ENCODE measurements around the gene PBXIP1. TPM values are rescaled to one million over a fixed set of nuclear protein-coding genes. Genes with fewer than 3 reads are reported as not detected.

The PBXIP1 gene
- total and polyA plus RNA-seq, 10 of the 15 experiments (the other 5 are each of a cell fraction or from before 2014, with no cell fraction given), result 0.63 to 25.6 (median 15.4) TPM

- 68% methylated on average over 22 of the region's 22 CpGs for WGBS (ENCODE audit: insufficient coverage, insufficient replicate concordance, low lambda C conversion rate, missing lambda C conversion rate)
- intact Hi-C loops (cut with micrococcal nuclease; ENCODE audit: unreplicated experiment), result loop anchor here (5.0 kb wide), 1 partner anchor 92 kb away; the partner anchor contains the start of gene EFNA4
- ChIA-PET SMC1A (ENCODE audit: uncharacterized antibody, unreplicated experiment) (interaction anchor here (0.9 to 3.2 kb wide), 7 partner anchors 9 to 410 kb away, joined by 3 to 21 read pairs (median 5); partner anchors contain the start of genes PBXIP1 and PYGO2), CTCF (interaction anchor here (1.0 to 20.6 kb wide), 11 partner anchors 8 to 203 kb away, joined by 3 to 226 read pairs (median 4); partner anchors contain the start of genes ADAM15, KRTCAP2, LENEP and PBXIP1), RAD21 (ENCODE audit: unreplicated experiment) (interaction anchor here (0.9 to 2.8 kb wide), 12 partner anchors 9 to 115 kb away, joined by 3 to 20 read pairs (median 4); partner anchors contain the start of genes PBXIP1 and PYGO2), POLR2A (interaction anchor here (0.6 to 9.8 kb wide), 13 partner anchors 9 to 1047 kb away, joined by 3 to 140 read pairs (median 5); partner anchors contain the start of genes FLAD1, PBXIP1, PMVK and PYGO2)
- no peak overlapping the region for H2AFZ ChIP-seq (ENCODE audit: control insufficient read depth, low read depth, low read length)
- peaks cover 22% of the 10 kb centered on the region for H3K4me1 ChIP-seq (ENCODE audit: control insufficient read depth, insufficient read depth, low read length)
- peak overlapping the region; percentile 39 for H3K27ac ChIP-seq (ENCODE audit: control insufficient read depth, insufficient read depth)
- peak overlapping the region; percentile 10; the same call in 1 of the 2 replicates for H3K9ac ChIP-seq (ENCODE audit: control insufficient read depth, insufficient read depth, low read length)
- in situ Hi-C loops (cut with MboI), result no loop called here
- peaks cover 10 to 12% of the 10 kb centered on the region in 2 experiments; a peak in 3 of 4 replicates for H3K36me3 ChIP-seq (ENCODE audit: control insufficient read depth in 2 of 2, insufficient read depth in 2 of 2, low read length in 1 of 2)
- ATAC-seq (no peak), FAIRE-seq (no peak), DNase-seq (ENCODE audit: low read depth, low spot score) (no peak)
- no TSS peak for BruUV-seq (replicated peaks)
- H4K20me1 ChIP-seq (ENCODE audit: control insufficient read depth, insufficient read depth), result no peaks in the 10 kb centered on the region
- no peaks in the 10 kb centered on the region for H3K9me3 ChIP-seq (replicated peaks; ENCODE audit: control insufficient read depth, insufficient read depth, low read length)
- H3K79me2 ChIP-seq (ENCODE audit: control insufficient read depth, insufficient read depth, low read length), result peaks cover 43% of the 10 kb centered on the region
- H3K4me3 ChIP-seq, result peak overlapping the region; percentile 63
- TF ChIP-seq ELK1 (IDR thresholded peaks at IDR 0.05; ENCODE audit: low read depth, low read length), result no peak
- TF ChIP-seq CHD1 (IDR thresholded peaks at IDR 0.05; ENCODE audit: low read depth, low read length), result no peak
- TF ChIP-seq MTA2 (IDR thresholded peaks at IDR 0.05; ENCODE audit: low read depth), result no peak
- TF ChIP-seq TCF12 (IDR thresholded peaks at IDR 0.05; ENCODE audit: low read depth, low read length), result no peak
- no peak for TF ChIP-seq IRF3 (IDR thresholded peaks at IDR 0.05)
- TF ChIP-seq SUZ12 (IDR thresholded peaks at IDR 0.05; ENCODE audit: unreplicated experiment), result no peak
- TF ChIP-seq MAX (IDR thresholded peaks at IDR 0.05; ENCODE audit: low read depth, low read length), result no peak
- no peak for TF ChIP-seq EGR1 (IDR thresholded peaks at IDR 0.05; ENCODE audit: borderline replicate concordance in 1 of 2, low read depth in 2 of 2, low read length in 2 of 2)
- no peak for TF ChIP-seq SIX5 (IDR thresholded peaks at IDR 0.05; ENCODE audit: low read depth, low read length, severe bottlenecking)
- no peak for TF ChIP-seq ZBTB11 (CRISPR knock-in tag; IDR thresholded peaks at IDR 0.05)
- no peak for TF ChIP-seq NBN (IDR thresholded peaks at IDR 0.05)
- no peak for TF ChIP-seq CREM (IDR thresholded peaks at IDR 0.05; ENCODE audit: low read depth)
- H3K4me2 ChIP-seq (ENCODE audit: control insufficient read depth, insufficient read depth), result peak overlapping the region; percentile 74; the same call in 1 of the 2 replicates
- no peaks in the 10 kb centered on the region for H3K27me3 ChIP-seq (replicated peaks in 1 of 2; ENCODE audit: control insufficient read depth in 2 of 2, insufficient read depth in 2 of 2, low read length in 1 of 2)
Observed at GRCh38 chr1:154969860-154970452, 14.1 kb upstream of the PBXIP1 start.
